Heart left ventricle (tissue), 16 donors: ENCODE data around the gene LTF. TPM values are rescaled to one million over a fixed set of nuclear protein-coding genes. Genes with fewer than 3 reads are reported as not detected.

Experiments
- ATAC-seq, 4 donors: fragments of 200-7000 bp; cut with Tn5 transposase; one replicate each; pipeline ENCODE4 v1.9.1; 2020 to 2022; ENCODE audit warnings: moderate library complexity in 4 of 4, mild to moderate bottlenecking in 3 of 4, moderate number of reproducible peaks in 1 of 4
- DNase-seq, 5 donors: peaks; one replicate each; pipeline ENCODE4 v3.0.0-alpha.2; 2020
- H3K27ac ChIP-seq, 12 donors: fragments of 200-600 bp; sonication (generic) in 4 of 12; one replicate each; pipeline versions ENCODE4 v1.5.0 to v1.8.0; 2016 to 2022; ENCODE audit warnings: mild to moderate bottlenecking in 2 of 12
- H3K27me3 ChIP-seq, 9 donors: fragments of 200-600 bp; sonication (generic) in 2 of 9; one replicate each; pipeline versions ENCODE4 v1.5.1 to v1.8.0; 2016 to 2022; ENCODE audit warnings: mild to moderate bottlenecking in 3 of 9
- H3K36me3 ChIP-seq, 9 donors: fragments of 200-600 bp; sonication (generic) in 2 of 9; one replicate each; pipeline versions ENCODE4 v1.5.0 to v1.8.0; 2018 to 2022; ENCODE audit warnings: mild to moderate bottlenecking in 2 of 9
- H3K4me1 ChIP-seq, 12 donors: fragments of 200-600 bp; sonication (generic) in 4 of 12; one replicate each; pipeline versions ENCODE4 v1.5.0 to v1.8.0; 2016 to 2022; ENCODE audit warnings: mild to moderate bottlenecking in 3 of 12
- H3K4me3 ChIP-seq, 12 donors: fragments of 200-600 bp; sonication (generic) in 4 of 12; one replicate each; pipeline versions ENCODE4 v1.5.0 to v1.8.0; 2017 to 2022; ENCODE audit warnings: mild to moderate bottlenecking in 9 of 12, moderate library complexity in 4 of 12
- H3K9me3 ChIP-seq, 12 donors: fragments of 200-600 bp; sonication (generic) in 4 of 12; one replicate each; pipeline versions ENCODE4 v1.5.0 to v1.8.0; 2016 to 2022; ENCODE audit warnings: mild to moderate bottlenecking in 1 of 12
- POLR2A ChIP-seq, 2 donors: fragments of 450-650 bp; IDR thresholded peaks; one replicate each; pipeline ENCODE4 v1.6.1; 2017; ENCODE audit warnings: antibody characterized with exemption in 2 of 2, mild to moderate bottlenecking in 2 of 2, moderate library complexity in 2 of 2
- WGBS, 4 donors: extraction: QIAGEN DNeasy Blood & Tissue Kit in 2 of 4; methylation state at CpG; one replicate each; pipeline versions ENCODE4 v1.1.5 to v1.1.7; 2013 to 2018; 5-methylcytosine and 5-hydroxymethylcytosine counted together
- intact Hi-C, 10 donors: fragments of 100-400 bp; cut with DNase I; formaldehyde crosslinking; loops; one replicate each; pipeline versions ENCODE4 v1.11.1 to v1.14.2; 2022
- polyA plus RNA-seq, 2 donors: library from polyadenylated mRNA; stranded (reverse); fragments of 200-250 nt; gene quantifications; one replicate each; pipeline ENCODE4 v1.2.3, GENCODE V29; 2013
- total RNA-seq, 9 donors: library from RNA; depleted of rRNA in 2 of 9; stranded (reverse); fragments of >200 nt in 2 of 9; fragmentation: NEBNext Ultra II Directional in 3 of 9; extraction: Animal tissue kit (Norgen Biotek cat#: 25700) in 3 of 9; gene quantifications; one replicate each; pipeline versions ENCODE4 v1.1.0 to v1.2.4, GENCODE V29; 2016 to 2023
- TF ChIP-seq, protein P1 (sequence below), 12 donors: fragments of 200-600 bp; sonication (generic) in 4 of 12; IDR thresholded peaks; one replicate each; pipeline versions ENCODE4 v1.5.0 to v1.8.0; 2018 to 2022; ENCODE audit warnings: antibody characterized with exemption in 12 of 12, mild to moderate bottlenecking in 5 of 12
- donor health status: ischemic (EF 13 %, LVEDD 7.1; RV severe dilation, severe dysfunction).
- donor health status: healthy with polysubstance abuse.
- donor health status: DM: no; HTN: yes; CAD: no.
- donor health status: DM: no; HTN: no; CAD: no.
- donor health status: ischemic (EF 25% LVEDD 6.9; RV normal size, moderate dysfunction).
- donor health status: ischemic (EF 25% LVEDD 5.7; RV mildly dilated, moderate dysfunction).
- donor health status: healthy.
- donor health status: DM: yes; HTN: yes; CAD: no.
- donor health status: ischemic (EF 35%, LVEDD 5.7; RV mildly dilated, moderate dysfunction).
- donor health status: nonischemic (EF 11% LVEDD 7.7; RV severe dilation, severe dysfunction).
- donor health status: DM: yes; HTN: yes; CAD: no.
- donor health status: PGD.
- donor health status: ischemic (EF 29% LVEDD 5.4; RV normal size, mild dysfunction).
- donor health status: nonischemic (EF 23%, LVEDD 6.1; RV moderate dilation, normal function).

LTF gene
- total and polyA plus RNA-seq, 11 donors, result 1.6 to 10.6 (median 3.0) TPM

DNA sequence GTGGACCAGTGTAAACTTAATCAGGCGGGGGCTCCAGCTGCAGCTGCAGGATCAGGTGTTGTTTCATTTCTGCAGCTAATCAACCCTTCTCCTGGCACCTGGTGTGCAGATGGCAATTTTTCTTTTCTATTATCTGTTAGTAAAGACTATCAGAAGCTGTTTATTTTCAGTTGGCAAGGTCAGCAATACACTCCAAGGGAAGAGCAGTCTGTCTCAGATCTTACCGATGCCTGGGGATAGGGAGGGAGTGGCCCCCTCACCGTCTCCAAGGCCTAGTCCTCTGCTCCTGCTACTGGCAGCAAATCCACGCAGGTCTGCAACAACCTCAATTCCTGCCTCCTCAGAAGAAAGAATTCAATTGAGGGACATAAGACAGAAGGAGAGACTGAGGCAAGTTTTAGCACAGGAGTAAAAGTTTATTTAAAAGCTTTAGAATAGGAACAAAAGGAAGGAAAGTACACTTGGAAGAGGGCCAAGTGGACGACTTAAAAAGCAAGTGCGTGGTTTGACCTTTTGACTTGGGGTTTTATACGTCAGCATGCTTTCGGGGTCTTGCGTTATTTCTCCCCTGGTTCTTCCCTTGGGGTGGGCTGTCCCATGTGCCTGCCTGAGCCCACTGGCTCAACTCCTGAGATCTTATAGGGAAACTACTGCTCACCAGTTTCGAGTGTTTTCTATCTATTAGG is 48.4 kb downstream of the LTF start:
- ATAC-seq (peak in 1 of 4 donors; percentile 37), DNase-seq (no peak)
- peaks cover 0 to 43% (median 27%) of the 10 kb centered on the region in 12 donors for H3K4me1 ChIP-seq
- H3K4me3 ChIP-seq, result no peak overlapping the region
- 39 to 44% (median 41%) methylated on average over 10 of the region's 10 CpGs for WGBS, 4 donors
- no peaks in the 10 kb centered on the region for H3K27me3 ChIP-seq
- H3K9me3 ChIP-seq, result no peaks in the 10 kb centered on the region
- TF ChIP-seq, protein P1, sequence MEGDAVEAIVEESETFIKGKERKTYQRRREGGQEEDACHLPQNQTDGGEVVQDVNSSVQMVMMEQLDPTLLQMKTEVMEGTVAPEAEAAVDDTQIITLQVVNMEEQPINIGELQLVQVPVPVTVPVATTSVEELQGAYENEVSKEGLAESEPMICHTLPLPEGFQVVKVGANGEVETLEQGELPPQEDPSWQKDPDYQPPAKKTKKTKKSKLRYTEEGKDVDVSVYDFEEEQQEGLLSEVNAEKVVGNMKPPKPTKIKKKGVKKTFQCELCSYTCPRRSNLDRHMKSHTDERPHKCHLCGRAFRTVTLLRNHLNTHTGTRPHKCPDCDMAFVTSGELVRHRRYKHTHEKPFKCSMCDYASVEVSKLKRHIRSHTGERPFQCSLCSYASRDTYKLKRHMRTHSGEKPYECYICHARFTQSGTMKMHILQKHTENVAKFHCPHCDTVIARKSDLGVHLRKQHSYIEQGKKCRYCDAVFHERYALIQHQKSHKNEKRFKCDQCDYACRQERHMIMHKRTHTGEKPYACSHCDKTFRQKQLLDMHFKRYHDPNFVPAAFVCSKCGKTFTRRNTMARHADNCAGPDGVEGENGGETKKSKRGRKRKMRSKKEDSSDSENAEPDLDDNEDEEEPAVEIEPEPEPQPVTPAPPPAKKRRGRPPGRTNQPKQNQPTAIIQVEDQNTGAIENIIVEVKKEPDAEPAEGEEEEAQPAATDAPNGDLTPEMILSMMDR (IDR thresholded peaks at IDR 0.05), result no peak
- TF ChIP-seq POLR2A (IDR thresholded peaks at IDR 0.05), result no peak
- intact Hi-C loops, result no loop called here
- H3K27ac ChIP-seq, result peak overlapping the region in 1 of 12 donors; percentile 13
- H3K36me3 ChIP-seq, result no peaks in the 10 kb centered on the region

DNA sequence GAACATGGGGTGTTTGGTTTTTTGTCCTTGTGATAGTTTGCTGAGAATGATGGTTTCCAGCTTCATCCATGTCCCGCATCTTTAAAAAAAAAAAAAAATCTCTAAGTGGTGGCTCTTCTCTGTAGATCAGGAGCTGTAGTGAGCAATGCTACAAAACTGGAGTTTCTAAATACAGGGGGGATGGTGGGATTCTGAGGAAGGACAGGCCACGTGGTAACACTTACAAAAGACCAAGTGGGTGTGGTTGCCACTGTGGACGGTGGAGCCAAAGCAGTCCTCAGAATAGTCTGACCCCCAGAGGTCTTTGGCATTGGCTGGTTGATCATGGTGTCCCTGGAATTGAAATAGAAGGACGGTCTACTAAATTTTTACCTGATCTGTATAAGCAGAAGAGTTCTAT is 50.0 kb downstream of the LTF start:
- Histone ChIP-seq H3K4me3 (no peak overlapping the region), H3K9me3 (no peaks in the 10 kb centered on the region), H3K27me3 (no peaks in the 10 kb centered on the region), H3K36me3 (no peaks in the 10 kb centered on the region), H3K27ac (no peak overlapping the region), H3K4me1 (peaks cover 0 to 57% (median 31%) of the 10 kb centered on the region in 12 donors)
- ATAC-seq (no peak), DNase-seq (no peak)
- intact Hi-C loops, result no loop called here
- TF ChIP-seq POLR2A (IDR thresholded peaks at IDR 0.05), result no peak
- TF ChIP-seq, protein P1 (IDR thresholded peaks at IDR 0.05), result no peak
- WGBS, 4 donors, result 61 to 76% (median 69%) methylated on average over 4 of the region's 4 CpGs

DNA sequence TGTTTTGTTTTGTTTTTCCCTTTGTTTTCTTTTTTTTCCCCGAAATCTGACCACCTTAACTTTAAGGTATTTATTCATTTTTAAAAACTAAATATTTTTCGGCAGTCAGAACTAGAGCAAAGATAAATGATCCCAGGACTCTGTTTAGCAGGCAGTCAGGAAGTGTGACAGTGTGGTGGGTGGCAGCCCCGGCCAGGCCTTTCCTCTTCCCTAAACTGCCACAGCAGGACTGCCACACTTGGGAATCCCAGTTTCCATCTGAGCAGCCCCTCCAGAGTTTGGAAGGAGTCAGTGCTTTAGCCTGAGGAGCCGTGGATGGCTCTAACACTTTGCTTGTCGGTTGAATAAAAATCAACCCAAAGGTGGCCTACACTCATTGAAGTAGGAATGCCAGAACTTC is 50.8 kb downstream of the LTF start:
- no peak for ATAC-seq
- no peak for DNase-seq
- intact Hi-C loops, result no loop called here
- Histone ChIP-seq H3K36me3 (peaks cover 0 to 7% (median 0%) of the 10 kb centered on the region in 9 donors), H3K27me3 (no peaks in the 10 kb centered on the region), H3K4me3 (no peak overlapping the region), H3K9me3 (no peaks in the 10 kb centered on the region), H3K4me1 (peaks cover 0 to 64% (median 31%) of the 10 kb centered on the region in 12 donors), H3K27ac (peak overlapping the region in 3 of 12 donors; percentile 18 to 40 (median 31))
- WGBS, 4 donors, result 64 to 75% (median 71%) methylated on average over 5 of the region's 5 CpGs
- no peak for TF ChIP-seq POLR2A (IDR thresholded peaks at IDR 0.05)
- TF ChIP-seq, protein P1 (IDR thresholded peaks at IDR 0.05), result no peak

DNA sequence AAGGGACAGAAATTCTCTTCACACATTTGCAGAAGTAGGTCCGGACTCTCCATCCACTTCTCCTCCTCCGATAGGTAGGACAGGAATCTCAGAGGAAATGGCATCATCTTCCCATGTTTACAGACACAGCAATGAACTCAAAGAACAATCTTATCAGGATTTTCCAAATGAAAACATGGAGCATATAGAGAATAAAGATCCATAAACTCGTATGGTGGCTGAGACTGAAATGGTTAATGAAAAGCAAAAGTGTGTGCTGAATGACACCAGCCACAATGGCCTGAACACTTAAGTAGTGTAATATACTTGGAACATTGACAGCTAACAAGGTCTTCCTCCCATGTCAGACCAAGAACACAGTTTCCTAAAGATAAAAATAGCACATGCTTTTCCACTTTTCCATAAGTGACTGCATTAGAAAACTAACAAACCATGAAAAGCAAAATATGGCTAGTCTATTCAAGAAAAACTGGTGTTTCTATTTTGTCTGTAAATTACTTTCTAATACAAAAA is 51.9 kb downstream of the LTF start:
- intact Hi-C loops, result no loop called here
- no peaks in the 10 kb centered on the region for H3K9me3 ChIP-seq
- no peak overlapping the region for H3K4me3 ChIP-seq
- H3K4me1 ChIP-seq, result peaks cover 0 to 74% (median 39%) of the 10 kb centered on the region in 12 donors
- 20 to 38% (median 30%) methylated on average over 3 of the region's 3 CpGs for WGBS, 4 donors
- peak in 3 of 4 donors; percentile 29 to 57 (median 42) for ATAC-seq
- no peaks in the 10 kb centered on the region for H3K27me3 ChIP-seq
- no peak for DNase-seq
- H3K36me3 ChIP-seq, result peaks cover 0 to 7% (median 0%) of the 10 kb centered on the region in 9 donors
- peak overlapping the region in 9 of 12 donors; percentile 3 to 55 (median 33) for H3K27ac ChIP-seq
- TF ChIP-seq, protein P1 (IDR thresholded peaks at IDR 0.05), result no peak
- no peak for TF ChIP-seq POLR2A (IDR thresholded peaks at IDR 0.05)
